Stimulated activated CD4-positive, alpha-beta T cell treated with anti-CD3 and anti-CD28 coated beads, Interleukin-15, amount 100 ng/mL, for 48 hours (primary cell): ENCODE measurements around the gene GZMH.
"Not testable (repeated sequence)": the region's sequence is repeated elsewhere in the genome, so short reads cannot be mapped to it uniquely, and the experiment has no call there.

ENCODE experiments used
- DNase-seq, 2 donors: peaks; one replicate each; pipeline ENCODE4 v3.0.0-alpha.2; 2020; ENCODE audit warnings: low read depth in 2 of 2

The GZMH gene

GRCh38 chr14:24595073-24595808 lies 14.2 kb downstream of the GZMH start:
- DNase-seq = no peak

GRCh38 chr14:24591004-24591403 lies 18.5 kb downstream of the GZMH start:
- DNase-seq = not testable (repeated sequence)

- not testable (repeated sequence) for DNase-seq
These were observed 25.1 kb downstream of the GZMH start for GRCh38 chr14:24584402-24584801.

- no peak for DNase-seq
These were observed 30.9 kb downstream of the GZMH start for GRCh38 chr14:24578558-24578957.

- DNase-seq = no peak
These were observed 32.7 kb downstream of the GZMH start for GRCh38 chr14:24576771-24577170.

- no peak for DNase-seq
These were observed 33.3 kb downstream of the GZMH start, which contains the start of gene CTSG for GRCh38 chr14:24576182-24576581. Gene CTSG (minus strand): TSS chr14:24576250. CDS start chr14:24576223, 27 bp downstream.

- DNase-seq = no peak
These were observed 35.2 kb downstream of the GZMH start for GRCh38 chr14:24574206-24574774.

- DNase-seq = no peak
These were observed 43.2 kb downstream of the GZMH start for GRCh38 chr14:24566318-24566717.

- DNase-seq = no peak
These were observed 43.7 kb downstream of the GZMH start for GRCh38 chr14:24565766-24566165.

GRCh38 chr14:24563505-24563904 lies 46.0 kb downstream of the GZMH start:
- DNase-seq = no peak

- DNase-seq = no peak
These were observed 52.7 kb downstream of the GZMH start for GRCh38 chr14:24556756-24557155.
